SK-N-SH (cell line): ENCODE measurements around the gene NOL6. TPM values are rescaled to one million over a fixed set of nuclear protein-coding genes. Genes with fewer than 3 reads are reported as not detected.

Source experiments
- CTCF ChIA-PET: fragments of 300-600, 350-600 bp; formaldehyde crosslinking; extraction: SDS; loops from one replicate; lab custom pipeline; 2021; lab: Yijun Ruan, JAX
- POLR2A ChIA-PET: fragments of 350-600 bp; sonication (Branson Sonifier 250); formaldehyde crosslinking; extraction: SDS; loops from one replicate; lab custom pipeline; 2020; ENCODE audit warnings: antibody characterized with exemption, inconsistent platforms; lab: Yijun Ruan, JAX
- DNase-seq: peaks from one replicate; pipeline ENCODE4 v3.0.0; 2012
- H2AFZ ChIP-seq: fragments of 200-600 bp; sonication (generic); 2 replicates; pipeline ENCODE4 v1.8.1; 2016; ENCODE audit warnings: antibody characterized with exemption, mild to moderate bottlenecking, low read depth
- H3F3A ChIP-seq: fragments of 200-600 bp; sonication (generic); replicated peaks from 2 replicates; pipeline ENCODE3; 2016; ENCODE audit warnings: antibody characterized with exemption, mild to moderate bottlenecking; ENCODE audit not compliant: insufficient read depth
- H3K27ac ChIP-seq, 2 experiments: fragments of 200-500 bp in 1 of 2; fragments of 200-600 bp in 1 of 2; sonication (Bioruptor generic) in 1 of 2; sonication (generic), shearing (Covaris generic) in 1 of 2; 2 replicates each; pipeline versions ENCODE4 v1.5.1 to v1.6.1; 2014 to 2016; ENCODE audit warnings: low read depth in 2 of 2, inconsistent platforms in 1 of 2, low read length in 1 of 2, mild to moderate bottlenecking in 1 of 2, mixed read lengths in 1 of 2
- H3K27me3 ChIP-seq: fragments of 200-600 bp; sonication (generic), shearing (Covaris generic); 2 replicates; pipeline ENCODE4 v1.6.1; 2016; ENCODE audit warnings: mixed run types; ENCODE audit not compliant: insufficient read depth
- H3K36me3 ChIP-seq, 2 experiments: fragments of 200-500 bp in 1 of 2; fragments of 200-600 bp in 1 of 2; sonication (Bioruptor generic) in 1 of 2; sonication (generic) in 1 of 2; replicated peaks in 1 of 2; 2 replicates each; pipeline versions ENCODE3 to v1.5.1; 2014 to 2016; ENCODE audit warnings: low read length in 1 of 2, mild to moderate bottlenecking in 1 of 2; ENCODE audit not compliant: insufficient read depth in 2 of 2, control insufficient read depth in 1 of 2
- H3K4me1 ChIP-seq, 2 experiments: fragments of 200-500 bp in 1 of 2; fragments of 200-600 bp in 1 of 2; sonication (Bioruptor generic) in 1 of 2; sonication (generic), shearing (Covaris generic) in 1 of 2; 2 replicates each; pipeline versions ENCODE4 v1.5.1 to v1.6.1; 2014 to 2016; ENCODE audit warnings: low read depth in 1 of 2, low read length in 1 of 2, mixed run types in 1 of 2; ENCODE audit not compliant: insufficient read depth in 2 of 2, control insufficient read depth in 1 of 2
- H3K4me2 ChIP-seq: fragments of 200-600 bp; sonication (generic), shearing (Covaris generic); 2 replicates; pipeline ENCODE4 v1.6.1; 2017; ENCODE audit warnings: mixed run types
- H3K4me3 ChIP-seq, 2 experiments: fragments of 200-500 bp in 1 of 2; fragments of 200-600 bp in 1 of 2; sonication (Bioruptor generic) in 1 of 2; sonication (generic), shearing (Covaris generic) in 1 of 2; 2 replicates each; pipeline versions ENCODE4 v1.5.1 to v1.8.1; 2014 to 2016; ENCODE audit warnings: low read depth in 2 of 2, inconsistent platforms in 1 of 2, low read length in 1 of 2, mild to moderate bottlenecking in 1 of 2, mixed read lengths in 1 of 2, moderate library complexity in 1 of 2
- H3K79me2 ChIP-seq: fragments of 200-600 bp; sonication (generic); 2 replicates; pipeline ENCODE4 v1.8.1; 2017; ENCODE audit warnings: mild to moderate bottlenecking; ENCODE audit not compliant: insufficient read depth
- H3K9ac ChIP-seq: fragments of 200-600 bp; sonication (generic); 2 replicates; pipeline ENCODE4 v1.6.1; 2017; ENCODE audit warnings: mixed run types
- H3K9me2 ChIP-seq: fragments of 200-600 bp; sonication (generic); 2 replicates; pipeline ENCODE4 v1.6.1; 2017; ENCODE audit warnings: mixed run types
- H3K9me3 ChIP-seq: fragments of 200-600 bp; sonication (generic); 2 replicates; pipeline ENCODE4 v1.6.1; 2017; ENCODE audit warnings: mixed run types, mild to moderate bottlenecking, moderate library complexity
- H4K20me1 ChIP-seq: fragments of 200-600 bp; sonication (generic); 2 replicates; pipeline ENCODE4 v1.6.1; 2017; ENCODE audit warnings: mild to moderate bottlenecking, mixed run types; ENCODE audit not compliant: insufficient read depth
- CHD2 ChIP-seq: fragments of 150-350 bp; IDR thresholded peaks from 2 replicates; pipeline ENCODE4 v1.6.1; 2018; ENCODE audit warnings: low read length; ENCODE audit not compliant: partially characterized antibody
- CTCF ChIP-seq: fragments of 200-600 bp; sonication (generic); IDR thresholded peaks from 2 replicates; pipeline ENCODE4 v1.6.1; 2017; ENCODE audit warnings: antibody characterized with exemption, mild to moderate bottlenecking, moderate library complexity
- IRF3 ChIP-seq: fragments of 150-350 bp; IDR thresholded peaks from 2 replicates; pipeline ENCODE4 v1.6.1; 2016; ENCODE audit warnings: mild to moderate bottlenecking, low read depth, low read length
- MEF2A ChIP-seq: IDR thresholded peaks from 2 replicates; pipeline ENCODE4 v1.4.0; 2012; ENCODE audit warnings: low read depth, borderline replicate concordance
- PBX3 ChIP-seq: IDR thresholded peaks from 2 replicates; pipeline ENCODE4; 2012
- RAD21 ChIP-seq: IDR thresholded peaks from 2 replicates; pipeline ENCODE4 v1.6.1; 2012; ENCODE audit warnings: mild to moderate bottlenecking, low read length
- RFX5 ChIP-seq: IDR thresholded peaks from 2 replicates; pipeline ENCODE4 v1.6.1; 2012; ENCODE audit warnings: mild to moderate bottlenecking, improper control_type of control experiment, low read length
- RXRA ChIP-seq: IDR thresholded peaks from 2 replicates; pipeline ENCODE4 v1.4.0; 2012; ENCODE audit warnings: low read depth, mild to moderate bottlenecking, borderline replicate concordance
- SMC3 ChIP-seq: IDR thresholded peaks from 2 replicates; pipeline ENCODE4 v1.6.1; 2012; ENCODE audit warnings: low read depth, low read length, improper control_type of control experiment
- USF1 ChIP-seq: IDR thresholded peaks from 2 replicates; pipeline ENCODE4 v1.4.0; 2012; ENCODE audit warnings: low read depth, borderline replicate concordance
- YY1 ChIP-seq: IDR thresholded peaks from 2 replicates; pipeline ENCODE4 v1.4.0; 2012; ENCODE audit warnings: low read depth, mild to moderate bottlenecking
- WGBS: methylation state at CpG from one replicate; pipeline ENCODE4 v1.1.6; 2017; ENCODE audit warnings: low lambda C conversion rate; 5-methylcytosine and 5-hydroxymethylcytosine counted together
- polyA plus RNA-seq, 3 experiments: library from polyadenylated mRNA; depleted of rRNA; stranded (reverse); fragments of >200 nt; gene quantifications; 2 replicates each; pipeline ENCODE4 v1.2.3, GENCODE V29; 2012

NOL6 gene
- polyA plus RNA-seq, 1 of the 3 experiments (the other 2 are of a cell fraction): 52.2 TPM

GRCh38 chr9:33415501-33416038, 58.2 kb downstream of the NOL6 start:
- no peaks in the 10 kb centered on the region for H3K4me1 ChIP-seq
- no peak for TF ChIP-seq PBX3
- no peak for TF ChIP-seq CHD2
- TF ChIP-seq RAD21: peak; percentile 54
- no peak for TF ChIP-seq RXRA
- peak; percentile 71 for TF ChIP-seq CTCF
- no peak for TF ChIP-seq USF1
- no peak for TF ChIP-seq MEF2A
- TF ChIP-seq YY1: no peak
- peak; percentile 49 for TF ChIP-seq SMC3
- no peaks in the 10 kb centered on the region for H4K20me1 ChIP-seq
- peak; percentile 76 for DNase-seq
- no peaks in the 10 kb centered on the region for H3K79me2 ChIP-seq
- H2AFZ ChIP-seq: no peak overlapping the region
- WGBS: 42% methylated on average over 8 of the region's 9 CpGs
- no peaks in the 10 kb centered on the region for H3F3A ChIP-seq
- ChIA-PET CTCF (interaction anchor here (0.6 to 7.7 kb wide), 18 partner anchors 11 to 132 kb away, joined by 3 to 52 read pairs (median 6); no protein-coding TSS in a partner anchor), POLR2A (no interaction called here)
- H3K9ac ChIP-seq: no peak overlapping the region
- H3K27me3 ChIP-seq: no peaks in the 10 kb centered on the region
- no peaks in the 10 kb centered on the region for H3K9me2 ChIP-seq
- H3K4me3 ChIP-seq: no peak overlapping the region
- H3K36me3 ChIP-seq: no peaks in the 10 kb centered on the region
- no peak overlapping the region for H3K27ac ChIP-seq
- no peak overlapping the region for H3K4me2 ChIP-seq
- H3K9me3 ChIP-seq: no peaks in the 10 kb centered on the region

- no peak overlapping the region for H3K9ac ChIP-seq
- 63% methylated on average over 10 of the region's 13 CpGs for WGBS
- no peaks in the 10 kb centered on the region for H3K9me3 ChIP-seq
- H3K36me3 ChIP-seq: no peaks in the 10 kb centered on the region
- no peak overlapping the region for H3K4me3 ChIP-seq
- no peak for DNase-seq
- H3K27me3 ChIP-seq: no peaks in the 10 kb centered on the region
- no peaks in the 10 kb centered on the region for H3F3A ChIP-seq
- H3K4me2 ChIP-seq: no peak overlapping the region
- H2AFZ ChIP-seq: no peak overlapping the region
- CTCF ChIA-PET: interaction anchor here (1.0 to 7.7 kb wide), 17 partner anchors 10 to 131 kb away, joined by 3 to 52 read pairs (median 6); no protein-coding TSS in a partner anchor
- no peaks in the 10 kb centered on the region for H3K79me2 ChIP-seq
- no peaks in the 10 kb centered on the region for H3K4me1 ChIP-seq
- TF ChIP-seq RFX5 (no peak), RXRA (no peak), IRF3 (no peak), SMC3 (no peak)
- H4K20me1 ChIP-seq: no peaks in the 10 kb centered on the region
- H3K27ac ChIP-seq: no peak overlapping the region
- POLR2A ChIA-PET: no interaction called here
- no peaks in the 10 kb centered on the region for H3K9me2 ChIP-seq
Measured at GRCh38 chr9:33414889-33415500, 58.7 kb downstream of the NOL6 start.
